ENCODE data around the gene VLDLR.
A peak's percentile ranks its signal among the peaks of the same experiment; 100 is the strongest.
"Not testable (repeated sequence)": the region's sequence is repeated elsewhere in the genome, so short reads cannot be mapped to it uniquely, and the experiment has no call there.

VLDLR gene

DNA sequence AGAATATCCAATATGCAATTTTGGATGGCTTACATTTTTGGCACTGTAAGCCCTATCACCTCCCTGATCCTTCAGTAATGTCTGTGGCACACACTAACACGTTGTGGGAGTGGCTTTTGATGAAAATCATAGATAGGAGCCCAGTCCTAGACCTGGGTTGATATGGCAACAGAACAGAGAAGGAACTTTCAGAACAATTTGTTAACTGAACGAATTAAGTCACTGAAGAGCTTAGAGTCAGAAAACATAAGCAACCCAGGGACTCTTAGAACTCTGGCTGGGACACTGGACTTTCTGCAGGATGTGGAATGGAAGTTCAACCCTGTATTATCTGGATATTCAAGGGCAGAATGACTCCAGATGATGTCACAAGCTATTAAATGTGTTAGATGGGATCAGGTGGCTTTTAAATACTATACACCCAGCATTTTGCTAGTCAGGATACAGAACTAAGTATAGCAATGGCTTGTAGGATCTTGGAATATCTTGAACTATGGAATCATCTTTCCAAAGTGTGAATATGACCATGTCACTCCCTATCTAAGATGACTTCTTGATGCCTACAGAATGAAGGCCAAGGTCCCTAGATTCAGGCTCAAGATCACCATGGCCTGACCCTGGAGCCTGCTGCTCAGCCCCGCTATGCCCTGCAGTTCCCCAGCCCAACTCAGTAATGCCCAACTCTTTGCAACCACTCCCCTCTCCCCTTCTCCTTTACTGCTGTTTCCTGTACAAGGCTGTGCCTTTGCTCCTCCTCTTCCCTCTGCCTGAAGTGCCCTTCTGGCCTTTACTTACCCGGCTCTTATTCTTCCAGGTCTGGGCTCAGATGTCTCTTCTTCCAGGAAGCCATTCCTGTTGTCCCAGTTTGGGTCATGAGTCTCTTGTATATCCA, 42.8 kb downstream of the VLDLR start:
- DNase-seq = no peak

DNA sequence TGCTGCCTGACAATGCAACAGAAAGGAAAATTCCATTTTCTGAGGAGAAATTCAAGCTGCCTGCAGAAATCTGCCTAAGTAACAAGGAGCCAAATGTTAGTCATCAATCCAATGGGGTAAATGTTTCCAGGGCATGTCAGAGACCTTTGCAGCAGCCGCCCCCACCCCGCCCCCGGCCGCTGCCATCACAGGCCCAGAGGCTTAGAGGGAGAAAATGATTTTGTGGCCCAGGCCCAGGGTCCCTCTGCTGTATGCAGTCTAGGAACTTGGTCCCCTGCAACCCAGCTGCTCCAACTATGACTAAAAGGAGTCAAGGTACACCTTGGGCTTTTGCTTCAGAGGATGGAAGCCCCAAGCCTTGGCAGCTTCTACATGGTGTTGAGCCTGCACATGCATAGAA, 45.0 kb downstream of the VLDLR start:
- DNase-seq = no peak

GRCh38 chr9:2673161-2673560, 51.6 kb downstream of the VLDLR start:
- DNase-seq = no peak

- no peak for DNase-seq
Observed at GRCh38 chr9:2674141-2674824, 52.7 kb downstream of the VLDLR start.

GRCh38 chr9:2675834-2676233, 54.2 kb downstream of the VLDLR start:
- DNase-seq = no peak

- DNase-seq = no peak
Observed at GRCh38 chr9:2676466-2676865, 54.9 kb downstream of the VLDLR start.

- DNase-seq = no peak
Observed at GRCh38 chr9:2677915-2678889, 56.6 kb downstream of the VLDLR start.

DNA sequence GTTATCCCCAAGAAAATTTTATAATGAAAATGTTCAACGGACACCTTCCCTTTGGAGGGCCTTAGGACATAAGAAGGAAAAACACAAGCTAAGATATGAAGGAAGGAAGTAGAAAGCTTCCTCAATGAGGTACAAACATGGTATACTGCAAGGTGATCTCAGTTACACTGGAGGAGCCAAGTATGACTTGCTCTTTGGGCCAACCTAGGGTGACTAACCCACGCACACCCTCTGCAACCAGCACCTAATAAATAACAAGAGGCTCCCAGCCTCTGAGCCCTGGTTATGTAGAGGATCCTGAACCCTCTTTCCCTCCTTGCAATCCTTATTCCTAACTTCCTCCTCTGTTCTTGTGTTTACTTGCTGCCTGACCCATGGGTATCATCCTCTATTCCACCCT, 57.4 kb downstream of the VLDLR start:
- no peak for DNase-seq

- DNase-seq = no peak
Observed at GRCh38 chr9:2681981-2682380, 60.4 kb downstream of the VLDLR start.

DNA sequence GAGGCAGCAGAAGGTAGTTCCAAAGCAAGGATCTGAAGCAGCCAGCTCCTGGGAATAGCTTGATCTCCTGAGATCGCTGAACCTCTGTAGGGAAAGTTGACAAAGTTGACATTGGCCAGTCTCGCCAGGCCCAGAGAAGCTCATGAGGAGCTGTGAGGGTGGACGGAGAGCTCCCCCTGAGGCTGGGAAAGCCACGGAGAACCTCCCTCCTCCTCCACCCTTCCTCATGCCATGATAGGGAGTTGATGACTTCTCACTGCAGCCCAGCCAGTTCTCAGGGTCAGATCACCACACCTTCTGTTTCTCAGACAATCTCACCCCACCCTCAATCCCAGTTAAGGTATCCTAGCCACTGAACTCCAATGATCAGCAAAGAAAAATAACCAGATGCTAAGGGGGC, 65.3 kb downstream of the VLDLR start:
- no peak for DNase-seq

DNA sequence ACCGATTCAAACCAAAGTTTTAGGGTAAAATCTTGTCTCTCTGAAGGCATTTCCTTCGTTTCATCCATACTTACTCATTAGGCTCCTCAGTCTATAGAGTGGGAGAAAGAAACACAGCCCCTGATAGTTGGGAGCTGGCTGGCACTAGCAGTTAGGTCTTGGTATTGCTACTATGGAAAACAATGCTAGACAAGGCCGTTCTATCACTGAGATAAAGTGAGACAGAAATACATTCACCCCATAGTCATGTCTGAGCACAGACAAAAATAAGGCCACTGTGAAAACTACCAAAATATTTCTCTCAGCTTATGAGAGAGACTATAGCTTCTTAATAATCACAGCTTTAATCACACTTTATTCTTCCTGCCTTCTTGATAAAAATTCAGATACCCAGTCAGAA, 67.0 kb downstream of the VLDLR start:
- DNase-seq = no peak

DNA sequence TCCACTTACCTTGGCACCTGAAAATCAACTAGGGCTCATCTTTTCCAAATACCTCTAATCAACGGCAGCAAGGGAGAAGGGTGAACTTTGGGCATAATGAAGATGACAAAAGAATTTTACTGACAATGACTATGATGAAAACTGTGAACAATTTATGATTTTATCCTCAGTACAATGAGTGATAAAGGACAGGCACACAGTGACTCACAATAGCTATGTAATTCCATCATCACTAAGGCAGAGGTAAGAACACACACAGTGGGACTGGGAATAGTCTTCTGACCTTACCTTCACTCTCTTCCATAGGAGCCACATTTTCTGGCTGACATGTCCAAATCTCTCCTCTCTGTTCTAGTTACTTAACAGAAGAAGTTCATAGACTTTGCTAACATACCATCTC, 69.6 kb downstream of the VLDLR start:
- DNase-seq = no peak

- no peak for DNase-seq
Observed at GRCh38 chr9:2691626-2692025, 70.0 kb downstream of the VLDLR start.

DNA sequence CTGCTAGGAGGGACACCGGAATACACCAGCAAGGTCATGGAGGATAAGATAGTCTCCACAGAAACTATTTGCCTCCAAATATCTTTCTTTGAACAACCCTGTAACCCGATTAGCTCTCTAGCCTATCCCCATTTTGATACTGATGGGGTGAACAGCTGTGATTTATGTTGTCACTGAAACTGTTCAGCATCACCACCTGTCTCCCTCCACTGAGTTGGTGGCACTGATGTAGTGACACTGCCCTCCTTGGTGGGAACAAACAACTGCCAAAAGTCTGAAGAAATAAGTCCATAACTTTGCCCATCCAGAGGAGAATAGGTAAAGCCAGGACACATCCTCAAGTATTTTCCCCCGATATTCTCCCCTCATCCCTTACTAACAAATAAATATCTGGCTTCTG, 71.5 kb downstream of the VLDLR start:
- DNase-seq = no peak

- no peak for DNase-seq
Observed at GRCh38 chr9:2697492-2697891, 75.9 kb downstream of the VLDLR start.

- no peak for DNase-seq
Observed at GRCh38 chr9:2700398-2700797, 78.8 kb downstream of the VLDLR start.

GRCh38 chr9:2700909-2701550, 79.4 kb downstream of the VLDLR start:
- DNase-seq = no peak

- peak; percentile 89 for DNase-seq
Observed at GRCh38 chr9:2704504-2704903, 82.9 kb downstream of the VLDLR start.

GRCh38 chr9:2707256-2707655, 85.7 kb downstream of the VLDLR start:
- not testable (repeated sequence) for DNase-seq
